ENCODE data around the gene RAD21L1. TPM values are rescaled to one million over a fixed set of nuclear protein-coding genes. Genes with fewer than 3 reads are reported as not detected.

Gene RAD21L1
- total RNA-seq, 1 donor from 2014 or later, result not detected

DNA sequence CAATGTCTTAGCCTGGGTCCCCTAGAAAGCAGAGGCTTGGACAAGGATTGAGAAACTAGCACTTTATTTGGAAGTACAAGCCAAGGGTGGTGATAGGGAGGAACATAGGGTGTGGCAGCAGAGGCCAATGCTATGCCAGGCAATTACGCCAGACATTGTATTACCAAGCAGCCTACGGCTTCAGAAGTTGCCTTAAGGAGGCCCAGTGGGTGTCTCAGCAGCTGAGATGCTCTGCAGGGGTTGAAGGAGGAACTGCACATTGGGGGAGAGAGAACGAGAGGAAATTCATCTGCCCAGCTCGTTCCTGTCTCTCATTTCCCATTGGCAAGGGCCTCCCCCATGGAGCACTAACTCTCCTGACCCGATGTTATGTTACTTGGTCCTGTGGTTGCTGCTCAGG is 21.7 kb upstream of the RAD21L1 start:
- Mint-ChIP-seq H3K27ac (no peak overlapping the region), H3K4me1 (ENCODE audit: low read depth) (no peaks in the 10 kb centered on the region), H3K27me3 (peaks cover 19% of the 10 kb centered on the region), H3K9me3 (ENCODE audit: low read depth) (no peaks in the 10 kb centered on the region), H3K36me3 (ENCODE audit: insufficient read depth) (no peaks in the 10 kb centered on the region), H3K4me3 (ENCODE audit: low read depth) (no peak overlapping the region)
- TF ChIP-seq, protein P1, sequence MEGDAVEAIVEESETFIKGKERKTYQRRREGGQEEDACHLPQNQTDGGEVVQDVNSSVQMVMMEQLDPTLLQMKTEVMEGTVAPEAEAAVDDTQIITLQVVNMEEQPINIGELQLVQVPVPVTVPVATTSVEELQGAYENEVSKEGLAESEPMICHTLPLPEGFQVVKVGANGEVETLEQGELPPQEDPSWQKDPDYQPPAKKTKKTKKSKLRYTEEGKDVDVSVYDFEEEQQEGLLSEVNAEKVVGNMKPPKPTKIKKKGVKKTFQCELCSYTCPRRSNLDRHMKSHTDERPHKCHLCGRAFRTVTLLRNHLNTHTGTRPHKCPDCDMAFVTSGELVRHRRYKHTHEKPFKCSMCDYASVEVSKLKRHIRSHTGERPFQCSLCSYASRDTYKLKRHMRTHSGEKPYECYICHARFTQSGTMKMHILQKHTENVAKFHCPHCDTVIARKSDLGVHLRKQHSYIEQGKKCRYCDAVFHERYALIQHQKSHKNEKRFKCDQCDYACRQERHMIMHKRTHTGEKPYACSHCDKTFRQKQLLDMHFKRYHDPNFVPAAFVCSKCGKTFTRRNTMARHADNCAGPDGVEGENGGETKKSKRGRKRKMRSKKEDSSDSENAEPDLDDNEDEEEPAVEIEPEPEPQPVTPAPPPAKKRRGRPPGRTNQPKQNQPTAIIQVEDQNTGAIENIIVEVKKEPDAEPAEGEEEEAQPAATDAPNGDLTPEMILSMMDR (IDR thresholded peaks at IDR 0.05; ENCODE audit: unreplicated experiment), result no peak
- no peak for DNase-seq (ENCODE audit: low spot score, unreplicated experiment)

GRCh38 chr20:1204576-1204975 is 21.3 kb upstream of the RAD21L1 start:
- no peaks in the 10 kb centered on the region for H3K4me1 Mint-ChIP-seq (ENCODE audit: low read depth)
- H3K36me3 Mint-ChIP-seq (ENCODE audit: insufficient read depth), result no peaks in the 10 kb centered on the region
- TF ChIP-seq, protein P1 (IDR thresholded peaks at IDR 0.05; ENCODE audit: unreplicated experiment), result no peak
- H3K9me3 Mint-ChIP-seq (ENCODE audit: low read depth), result no peaks in the 10 kb centered on the region
- H3K27ac Mint-ChIP-seq, result no peak overlapping the region
- no peak overlapping the region for H3K4me3 Mint-ChIP-seq (ENCODE audit: low read depth)
- H3K27me3 Mint-ChIP-seq, result peaks cover 23% of the 10 kb centered on the region
- DNase-seq (ENCODE audit: low spot score, unreplicated experiment), result no peak

GRCh38 chr20:1205802-1206201 is 20.0 kb upstream of the RAD21L1 start:
- H3K9me3 Mint-ChIP-seq (ENCODE audit: low read depth), result no peaks in the 10 kb centered on the region

DNA sequence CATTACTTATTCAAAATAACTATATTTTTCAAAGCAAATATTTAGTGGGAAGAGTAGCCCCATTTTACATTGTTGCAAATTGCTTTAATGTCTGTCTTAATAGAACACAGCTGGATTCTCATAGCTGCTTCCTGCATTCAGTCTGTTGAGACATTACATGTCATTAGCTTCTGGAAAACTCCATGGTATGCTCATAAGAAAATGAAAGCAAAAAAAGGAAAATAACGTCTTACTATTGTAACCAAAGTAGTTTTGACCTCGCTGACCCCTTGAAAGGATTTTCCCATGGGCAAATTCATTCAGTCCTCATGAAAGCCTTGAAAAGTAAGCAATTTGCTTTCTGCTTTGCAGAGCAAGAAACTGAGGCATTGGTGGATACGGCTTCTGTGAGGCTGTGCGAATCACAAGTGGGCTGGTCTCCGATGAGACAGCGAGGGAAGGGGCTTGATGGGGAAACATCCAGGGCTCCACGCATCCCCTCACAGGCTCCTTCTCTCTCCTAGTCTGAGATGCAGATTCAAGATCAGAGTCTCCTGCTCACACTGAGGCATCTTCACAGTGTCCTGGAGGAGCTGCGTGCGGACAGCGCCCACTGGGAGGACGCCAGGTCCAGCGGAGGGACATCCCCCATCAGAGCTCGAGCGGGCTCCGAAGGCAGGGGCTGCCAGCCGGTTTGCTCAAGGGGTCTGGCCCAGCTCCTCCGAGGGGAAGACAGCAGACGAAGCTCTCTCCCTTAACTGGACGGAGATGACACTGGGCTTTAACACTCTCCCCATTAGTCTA is 19.3 kb upstream of the RAD21L1 start:
- DNase-seq (ENCODE audit: low spot score, unreplicated experiment), result no peak
- Mint-ChIP-seq H3K4me1 (ENCODE audit: low read depth) (no peaks in the 10 kb centered on the region), H3K27me3 (peaks cover 17% of the 10 kb centered on the region), H3K4me3 (ENCODE audit: low read depth) (no peak overlapping the region), H3K27ac (no peak overlapping the region), H3K9me3 (ENCODE audit: low read depth) (no peaks in the 10 kb centered on the region), H3K36me3 (ENCODE audit: insufficient read depth) (no peaks in the 10 kb centered on the region)
- TF ChIP-seq, protein P1 (IDR thresholded peaks at IDR 0.05; ENCODE audit: unreplicated experiment), result no peak

More at GRCh38 chr20:1205802-1206201, 20.0 kb upstream of the RAD21L1 start:
- DNase-seq (ENCODE audit: low spot score, unreplicated experiment), result no peak
- Mint-ChIP-seq H3K36me3 (ENCODE audit: insufficient read depth) (no peaks in the 10 kb centered on the region), H3K27me3 (peaks cover 17% of the 10 kb centered on the region), H3K4me3 (ENCODE audit: low read depth) (no peak overlapping the region), H3K4me1 (ENCODE audit: low read depth) (no peaks in the 10 kb centered on the region), H3K27ac (no peak overlapping the region)
- TF ChIP-seq, protein P1 (IDR thresholded peaks at IDR 0.05; ENCODE audit: unreplicated experiment), result no peak

- H3K4me1 Mint-ChIP-seq (ENCODE audit: low read depth), result no peaks in the 10 kb centered on the region
- no peak overlapping the region for H3K27ac Mint-ChIP-seq
- no peak for DNase-seq (ENCODE audit: low spot score, unreplicated experiment)
- H3K27me3 Mint-ChIP-seq, result peaks cover 26% of the 10 kb centered on the region
- no peak overlapping the region for H3K4me3 Mint-ChIP-seq (ENCODE audit: low read depth)
- no peaks in the 10 kb centered on the region for H3K9me3 Mint-ChIP-seq (ENCODE audit: low read depth)
- TF ChIP-seq, protein P1 (IDR thresholded peaks at IDR 0.05; ENCODE audit: unreplicated experiment), result no peak
- H3K36me3 Mint-ChIP-seq (ENCODE audit: insufficient read depth), result no peaks in the 10 kb centered on the region
Observed at GRCh38 chr20:1207293-1207878, 18.5 kb upstream of the RAD21L1 start.
